Peyer's patch (tissue), 4 donors: ENCODE data around the gene BACH1.

Experiments
- POLR2A ChIP-seq, 2 donors: fragments of 450-650 bp; IDR thresholded peaks; one replicate each; pipeline ENCODE4 v1.5.1; 2017; ENCODE audit warnings: antibody characterized with exemption in 2 of 2, mild to moderate bottlenecking in 2 of 2, moderate library complexity in 2 of 2
- TF ChIP-seq, protein P1 (sequence below), 6 experiments: fragments of 450-650 bp in 4 of 6; fragments of 200-600 bp in 2 of 6; sonication (generic) in 1 of 6; IDR thresholded peaks; one replicate each; pipeline ENCODE4 v1.5.1; 2017 to 2019; ENCODE audit warnings: antibody characterized with exemption in 6 of 6, mild to moderate bottlenecking in 3 of 6, moderate library complexity in 1 of 6

DNA sequence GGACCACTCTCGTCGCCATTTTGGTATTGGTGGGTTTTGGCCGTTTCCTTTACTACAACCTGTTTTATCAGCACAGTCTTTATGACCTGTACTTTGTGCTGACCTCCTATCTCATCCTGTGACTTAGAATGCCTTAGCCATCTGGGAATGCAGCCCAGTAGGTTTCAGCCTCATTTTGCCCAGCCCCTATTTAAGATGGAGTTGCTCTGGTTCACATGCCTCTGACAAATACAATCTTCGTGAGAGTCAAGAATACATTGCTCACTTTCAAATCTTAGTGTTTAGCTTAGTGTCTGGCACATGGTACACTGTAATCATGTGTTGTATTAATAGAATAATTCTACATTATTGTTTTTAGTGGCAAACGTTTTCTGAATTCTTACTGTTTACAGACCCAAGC lies 88.9 kb downstream of the BACH1 start:
- TF ChIP-seq, protein P1, sequence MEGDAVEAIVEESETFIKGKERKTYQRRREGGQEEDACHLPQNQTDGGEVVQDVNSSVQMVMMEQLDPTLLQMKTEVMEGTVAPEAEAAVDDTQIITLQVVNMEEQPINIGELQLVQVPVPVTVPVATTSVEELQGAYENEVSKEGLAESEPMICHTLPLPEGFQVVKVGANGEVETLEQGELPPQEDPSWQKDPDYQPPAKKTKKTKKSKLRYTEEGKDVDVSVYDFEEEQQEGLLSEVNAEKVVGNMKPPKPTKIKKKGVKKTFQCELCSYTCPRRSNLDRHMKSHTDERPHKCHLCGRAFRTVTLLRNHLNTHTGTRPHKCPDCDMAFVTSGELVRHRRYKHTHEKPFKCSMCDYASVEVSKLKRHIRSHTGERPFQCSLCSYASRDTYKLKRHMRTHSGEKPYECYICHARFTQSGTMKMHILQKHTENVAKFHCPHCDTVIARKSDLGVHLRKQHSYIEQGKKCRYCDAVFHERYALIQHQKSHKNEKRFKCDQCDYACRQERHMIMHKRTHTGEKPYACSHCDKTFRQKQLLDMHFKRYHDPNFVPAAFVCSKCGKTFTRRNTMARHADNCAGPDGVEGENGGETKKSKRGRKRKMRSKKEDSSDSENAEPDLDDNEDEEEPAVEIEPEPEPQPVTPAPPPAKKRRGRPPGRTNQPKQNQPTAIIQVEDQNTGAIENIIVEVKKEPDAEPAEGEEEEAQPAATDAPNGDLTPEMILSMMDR (IDR thresholded peaks at IDR 0.05) = no peak
- no peak for TF ChIP-seq POLR2A (IDR thresholded peaks at IDR 0.05)
